CD4-positive, alpha-beta T cell treated with Interleukin-15 for 4 hours (primary cell): ENCODE results near the gene ARHGAP24.
"Not testable (repeated sequence)": the region's sequence is repeated elsewhere in the genome, so short reads cannot be mapped to it uniquely, and the experiment has no call there.

ENCODE experiments used
- DNase-seq: peaks from one replicate; pipeline ENCODE4 v3.0.0-alpha.2; 2020; ENCODE audit warnings: low spot score

The ARHGAP24 gene

GRCh38 chr4:85482010-85482738 lies 7.2 kb downstream of the ARHGAP24 start:
- no peak for DNase-seq

- no peak for DNase-seq
Observed at GRCh38 chr4:85486425-85487086, 11.6 kb downstream of the ARHGAP24 start.

GRCh38 chr4:85488416-85488815 lies 13.5 kb downstream of the ARHGAP24 start:
- DNase-seq = no peak

GRCh38 chr4:85489273-85489981 lies 14.5 kb downstream of the ARHGAP24 start:
- no peak for DNase-seq

- DNase-seq = no peak
Observed at GRCh38 chr4:85491527-85491926, 16.6 kb downstream of the ARHGAP24 start.

GRCh38 chr4:85492336-85492735 lies 17.4 kb downstream of the ARHGAP24 start:
- no peak for DNase-seq

GRCh38 chr4:85495621-85496020 lies 20.7 kb downstream of the ARHGAP24 start:
- DNase-seq = no peak

GRCh38 chr4:85496126-85496849 lies 21.3 kb downstream of the ARHGAP24 start:
- no peak for DNase-seq

- no peak for DNase-seq
Observed at GRCh38 chr4:85496933-85497332, 22.0 kb downstream of the ARHGAP24 start.

- peak; percentile 2 for DNase-seq
Observed at GRCh38 chr4:85498068-85498733, 23.3 kb downstream of the ARHGAP24 start.

GRCh38 chr4:85499573-85499972 lies 24.6 kb downstream of the ARHGAP24 start:
- no peak for DNase-seq

GRCh38 chr4:85500110-85500867 lies 25.3 kb downstream of the ARHGAP24 start:
- DNase-seq = no peak

- not testable (repeated sequence) for DNase-seq
Observed at GRCh38 chr4:85501145-85501544, 26.2 kb downstream of the ARHGAP24 start.

GRCh38 chr4:85508654-85509053 lies 33.7 kb downstream of the ARHGAP24 start:
- no peak for DNase-seq

- DNase-seq = no peak
Observed at GRCh38 chr4:85509882-85510631, 35.1 kb downstream of the ARHGAP24 start.

- no peak for DNase-seq
Observed at GRCh38 chr4:85510632-85510984, 35.7 kb downstream of the ARHGAP24 start.

- DNase-seq = no peak
Observed at GRCh38 chr4:85512446-85513205, 37.7 kb downstream of the ARHGAP24 start.

GRCh38 chr4:85514117-85514516 lies 39.2 kb downstream of the ARHGAP24 start:
- no peak for DNase-seq

GRCh38 chr4:85514783-85515182 lies 39.8 kb downstream of the ARHGAP24 start:
- DNase-seq = no peak

- no peak for DNase-seq
Observed at GRCh38 chr4:85515701-85516100, 40.8 kb downstream of the ARHGAP24 start.
